ENCODE data around the gene ALK.

Gene ALK

GRCh38 chr2:29293830-29294438, 627.5 kb downstream of the ALK start:
- TF ChIP-seq POLR2A (IDR thresholded peaks at IDR 0.05; ENCODE audit: extremely low read depth, insufficient read length) (no peak), MYC (IDR thresholded peaks at IDR 0.05; ENCODE audit: low read depth, low read length) (no peak), MAX (IDR thresholded peaks at IDR 0.05; ENCODE audit: low read depth, low read length) (no peak), CTCF (IDR thresholded peaks at IDR 0.05; ENCODE audit: low read depth, low read length) (no peak)
- no peak overlapping the region for H3K4me3 ChIP-seq (ENCODE audit: low read depth, low read length)
- peak; percentile 30 for DNase-seq (ENCODE audit: low read depth)

DNA sequence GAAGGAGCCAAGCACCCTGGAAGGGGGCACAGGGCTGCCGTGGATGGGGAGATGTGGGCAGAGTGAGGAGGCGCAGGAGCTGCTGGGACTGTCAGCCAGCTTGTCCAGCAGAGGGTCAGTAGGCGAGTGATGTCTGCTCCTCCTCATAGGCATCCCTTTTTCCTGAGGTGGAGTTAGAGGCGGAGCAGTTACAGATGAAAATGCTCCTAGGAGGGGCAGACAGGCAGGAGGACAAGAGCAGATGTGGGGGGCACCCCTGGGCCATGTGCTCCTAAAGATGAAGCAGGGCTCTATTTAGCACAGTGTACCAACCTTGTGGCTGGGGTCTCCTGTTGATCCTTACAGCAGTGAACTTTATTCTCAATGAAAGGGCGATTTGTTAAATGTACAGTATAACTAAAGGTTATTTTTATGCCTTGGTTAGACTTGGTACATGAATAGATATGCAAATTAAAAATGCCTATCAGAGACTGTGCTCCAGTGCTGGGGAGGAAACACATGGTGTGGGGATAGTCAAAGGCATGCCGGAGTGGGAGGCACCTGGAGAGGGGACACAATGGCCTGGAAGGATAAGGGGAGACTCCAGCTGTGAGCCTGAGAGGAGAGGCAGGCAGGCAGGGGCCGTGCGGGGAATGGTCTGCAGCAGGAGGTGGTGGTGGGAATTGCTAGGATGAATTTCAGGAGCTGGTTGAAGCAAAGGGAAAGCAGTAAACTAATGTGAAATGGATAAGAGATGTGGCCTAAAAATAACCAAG, 630.9 kb downstream of the ALK start:
- DNase-seq (ENCODE audit: low read depth), result no peak
- TF ChIP-seq MYC (IDR thresholded peaks at IDR 0.05; ENCODE audit: low read depth, low read length) (no peak), POLR2A (IDR thresholded peaks at IDR 0.05; ENCODE audit: extremely low read depth, insufficient read length) (no peak), CTCF (IDR thresholded peaks at IDR 0.05; ENCODE audit: low read depth, low read length) (no peak), MAX (IDR thresholded peaks at IDR 0.05; ENCODE audit: low read depth, low read length) (no peak)
- no peak overlapping the region for H3K4me3 ChIP-seq (ENCODE audit: low read depth, low read length)

- no peak for DNase-seq (ENCODE audit: low read depth)
- TF ChIP-seq MAX (IDR thresholded peaks at IDR 0.05; ENCODE audit: low read depth, low read length) (no peak), MYC (IDR thresholded peaks at IDR 0.05; ENCODE audit: low read depth, low read length) (no peak), CTCF (IDR thresholded peaks at IDR 0.05; ENCODE audit: low read depth, low read length) (no peak), POLR2A (IDR thresholded peaks at IDR 0.05; ENCODE audit: extremely low read depth, insufficient read length) (no peak)
- H3K4me3 ChIP-seq (ENCODE audit: low read depth, low read length), result no peak overlapping the region
These were observed 636.7 kb downstream of the ALK start for GRCh38 chr2:29284671-29285070.

DNA sequence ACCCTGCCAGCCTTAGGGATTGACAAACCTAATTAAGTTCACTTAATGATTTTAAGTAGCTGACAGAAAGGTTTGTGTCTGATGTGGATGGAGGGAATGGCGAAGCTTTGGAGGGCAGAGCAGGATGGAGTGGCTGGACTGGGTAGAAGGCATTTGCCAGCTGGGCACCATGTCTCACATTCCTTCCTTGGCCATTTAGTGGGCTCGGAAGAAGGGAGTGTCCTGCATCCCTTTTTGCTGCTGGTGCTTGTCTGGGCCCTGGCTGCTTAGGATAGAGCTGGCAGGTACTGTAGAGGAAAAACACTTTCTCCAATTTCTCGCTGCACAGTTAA, 639.5 kb downstream of the ALK start:
- no peak overlapping the region for H3K4me3 ChIP-seq (ENCODE audit: low read depth, low read length)
- TF ChIP-seq MAX (IDR thresholded peaks at IDR 0.05; ENCODE audit: low read depth, low read length) (no peak), POLR2A (IDR thresholded peaks at IDR 0.05; ENCODE audit: extremely low read depth, insufficient read length) (no peak), MYC (IDR thresholded peaks at IDR 0.05; ENCODE audit: low read depth, low read length) (no peak), CTCF (IDR thresholded peaks at IDR 0.05; ENCODE audit: low read depth, low read length) (no peak)
- DNase-seq (ENCODE audit: low read depth), result no peak

- no peak overlapping the region for H3K4me3 ChIP-seq (ENCODE audit: low read depth, low read length)
- DNase-seq (ENCODE audit: low read depth), result no peak
- no peak for TF ChIP-seq CTCF (IDR thresholded peaks at IDR 0.05; ENCODE audit: low read depth, low read length)
- no peak for TF ChIP-seq MAX (IDR thresholded peaks at IDR 0.05; ENCODE audit: low read depth, low read length)
- no peak for TF ChIP-seq MYC (IDR thresholded peaks at IDR 0.05; ENCODE audit: low read depth, low read length)
- no peak for TF ChIP-seq POLR2A (IDR thresholded peaks at IDR 0.05; ENCODE audit: extremely low read depth, insufficient read length)
These were observed 640.1 kb downstream of the ALK start for GRCh38 chr2:29281086-29281915.

Data from NB4 (cell line).